HG03095 (cell line): Measurements from ENCODE around the gene CES2.
"Not testable (repeated sequence)": the region's sequence is repeated elsewhere in the genome, so short reads cannot be mapped to it uniquely, and the experiment has no call there.

Experiments used
- ATAC-seq: cut with Tn5 transposase; IDR thresholded peaks from one replicate; pipeline ENCODE4 v1.9.1; 2021; ENCODE audit warnings: moderate library complexity; ENCODE audit not compliant: unreplicated experiment

Gene CES2

DNA sequence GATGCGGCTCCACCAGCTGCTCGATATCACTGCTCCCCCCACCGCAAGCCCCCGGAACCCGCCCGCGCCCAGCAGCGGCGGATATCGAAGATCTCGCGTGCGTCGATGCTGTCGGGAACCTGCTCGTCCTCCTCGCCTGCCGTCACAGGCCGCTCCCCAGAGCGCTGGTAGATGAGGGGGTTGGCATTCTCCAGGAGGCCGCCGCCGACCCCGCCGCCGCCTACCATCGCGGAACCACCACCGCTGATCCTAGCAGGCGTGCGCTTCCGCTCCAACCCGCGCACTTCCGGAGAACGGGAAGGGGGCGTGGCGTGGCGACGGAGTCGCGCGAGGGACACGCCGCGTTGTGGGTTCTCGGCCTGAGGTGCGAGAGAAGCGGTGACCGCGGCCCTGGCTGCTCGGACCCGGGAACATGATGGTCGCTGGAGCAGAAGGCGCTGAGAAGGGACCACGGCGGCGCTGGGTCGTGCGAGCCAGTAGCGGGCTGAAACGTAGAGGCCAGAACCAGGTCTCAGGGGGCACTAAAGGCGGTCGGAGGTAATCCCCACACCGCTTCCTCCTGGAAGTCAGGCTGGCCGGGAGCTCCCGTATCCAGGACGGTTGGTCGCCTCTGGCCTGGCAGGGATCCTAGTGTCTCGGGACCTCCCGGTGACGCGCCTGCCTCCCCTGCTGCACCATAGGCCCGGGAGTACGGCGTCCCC lies 1.0 kb upstream of the CES2 start, which contains the start of gene CIAO2B:
TSS of gene CIAO2B (minus strand) at position 265 of the 701 bp plus-strand sequence. CDS start at position 227, 38 bp downstream.
- peak; percentile 72 for ATAC-seq

DNA sequence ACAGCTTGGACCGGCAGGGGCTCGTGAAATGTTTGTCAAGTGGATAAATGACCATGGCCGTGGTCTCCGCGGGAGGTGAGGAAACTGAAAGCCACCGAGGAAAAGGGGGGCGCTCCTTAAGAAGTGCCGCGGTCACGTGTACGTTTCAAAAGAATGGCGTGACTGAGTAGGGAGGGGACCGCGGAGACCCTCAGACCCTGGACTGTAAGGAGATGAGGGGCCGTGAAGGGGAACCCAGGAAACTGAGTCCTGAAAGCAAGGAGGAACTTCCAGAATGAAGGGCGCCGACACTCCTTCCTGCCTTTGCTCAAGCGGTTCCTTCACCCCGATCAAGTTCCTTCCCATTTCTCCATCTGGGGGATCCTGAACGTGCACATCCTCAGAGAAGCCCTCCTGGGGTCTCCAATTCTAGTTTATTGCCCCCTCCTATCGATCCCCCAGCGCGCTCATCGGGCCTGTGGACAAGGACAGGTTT lies 440 bp upstream of the CES2 start:
- not testable (repeated sequence) for ATAC-seq

DNA sequence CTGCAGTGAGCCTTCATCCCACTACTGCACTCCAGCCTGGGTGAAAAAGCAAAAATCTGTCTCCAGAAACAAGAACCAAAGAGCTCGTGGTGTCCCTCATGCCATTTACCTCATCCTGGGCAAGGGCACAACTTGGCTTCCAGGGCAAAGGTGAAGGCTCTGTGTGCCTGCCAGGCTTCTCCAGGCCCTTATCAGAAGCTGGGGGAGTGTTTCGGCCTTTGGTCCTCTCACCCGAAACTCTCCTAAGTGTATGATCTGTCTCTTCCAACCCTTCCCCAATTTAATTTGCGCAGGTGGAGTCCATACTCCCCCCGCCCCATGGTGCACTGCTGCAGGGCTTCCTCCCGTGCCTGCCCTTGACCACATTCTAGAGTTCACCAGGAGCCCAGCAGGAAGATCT lies 1.1 kb downstream of the CES2 start:
- ATAC-seq, result no peak

DNA sequence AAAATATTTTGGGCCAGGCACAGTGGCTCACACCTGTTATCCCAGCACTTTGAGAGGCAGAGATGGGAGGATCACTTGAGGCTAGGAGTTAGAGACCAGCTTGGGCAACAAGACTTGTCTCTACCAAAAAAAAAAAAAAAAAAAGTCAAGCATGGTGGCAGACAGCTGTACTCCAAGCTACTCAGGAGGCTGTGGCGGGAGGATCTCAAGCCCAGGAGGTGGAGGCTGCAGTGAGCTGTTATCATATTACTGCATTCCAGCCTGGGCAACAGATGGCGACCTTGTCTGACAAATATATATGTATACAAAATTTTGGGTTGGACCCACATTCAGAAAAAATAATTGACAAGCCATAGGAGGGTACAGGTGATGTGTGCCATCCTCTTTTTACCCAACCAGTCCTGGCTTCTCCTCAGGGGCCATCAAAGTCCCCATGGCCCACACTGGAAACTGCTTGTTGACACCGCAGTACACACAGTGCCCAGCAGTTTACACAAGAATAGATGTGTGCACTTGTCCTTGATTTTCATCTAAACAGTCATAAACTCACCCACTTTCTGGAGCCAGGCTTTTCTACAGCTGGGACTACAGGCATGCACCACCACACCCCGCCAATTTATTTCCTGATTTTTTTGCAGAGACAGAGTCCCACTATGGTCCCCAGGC lies 1.7 kb downstream of the CES2 start:
- ATAC-seq, result no peak

DNA sequence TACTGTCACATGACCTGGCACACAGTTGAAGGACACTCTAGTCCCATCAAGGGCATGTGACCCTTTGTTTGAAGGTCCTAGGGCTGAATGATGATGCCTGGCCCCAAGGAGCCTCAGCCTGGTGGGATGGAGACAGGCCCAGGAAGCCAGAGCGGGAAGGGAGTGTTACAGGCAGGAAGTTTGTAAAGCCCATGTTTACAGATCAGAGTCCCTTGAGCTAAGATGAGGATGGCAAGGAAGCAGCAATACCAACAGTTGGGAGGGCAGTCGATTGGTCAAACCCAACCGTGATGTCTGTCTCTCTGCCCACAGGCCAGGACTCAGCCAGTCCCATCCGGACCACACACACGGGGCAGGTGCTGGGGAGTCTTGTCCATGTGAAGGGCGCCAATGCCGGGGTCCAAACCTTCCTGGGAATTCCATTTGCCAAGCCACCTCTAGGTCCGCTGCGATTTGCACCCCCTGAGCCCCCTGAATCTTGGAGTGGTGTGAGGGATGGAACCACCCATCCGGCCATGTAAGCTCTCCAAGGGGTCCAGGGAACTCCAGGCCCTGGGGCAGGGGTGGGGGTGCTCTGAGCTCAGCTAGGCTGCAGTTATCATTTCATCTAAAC lies 2.5 kb downstream of the CES2 start:
- ATAC-seq, result no peak

DNA sequence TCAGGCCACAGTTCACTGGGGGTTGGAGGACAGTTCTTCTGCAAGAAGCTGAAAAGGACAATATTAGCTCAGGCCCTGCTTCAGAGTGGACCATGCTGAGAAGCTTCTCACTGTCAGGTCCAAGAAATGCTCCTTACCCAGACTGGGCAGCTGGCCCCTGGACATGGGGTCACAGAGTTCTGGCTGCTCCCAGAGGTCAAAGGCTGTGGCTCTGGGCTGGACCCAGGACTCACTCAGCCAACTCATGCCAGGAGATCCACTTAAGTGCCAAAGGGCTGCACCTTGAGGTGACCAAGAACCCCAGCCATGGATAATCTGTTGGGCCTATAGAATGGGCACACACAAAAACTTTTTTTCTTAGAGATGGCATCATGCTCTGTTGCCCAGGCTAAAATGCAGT lies 4.0 kb downstream of the CES2 start:
- no peak for ATAC-seq

DNA sequence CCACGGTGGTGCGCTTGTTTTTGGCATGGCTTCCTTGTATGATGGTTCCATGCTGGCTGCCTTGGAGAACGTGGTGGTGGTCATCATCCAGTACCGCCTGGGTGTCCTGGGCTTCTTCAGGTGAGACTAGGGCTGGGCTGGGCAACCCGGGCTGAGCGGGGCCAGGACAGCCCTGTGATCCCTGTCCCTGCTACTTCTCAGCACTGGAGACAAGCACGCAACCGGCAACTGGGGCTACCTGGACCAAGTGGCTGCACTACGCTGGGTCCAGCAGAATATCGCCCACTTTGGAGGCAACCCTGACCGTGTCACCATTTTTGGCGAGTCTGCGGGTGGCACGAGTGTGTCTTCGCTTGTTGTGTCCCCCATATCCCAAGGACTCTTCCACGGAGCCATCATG lies 4.9 kb downstream of the CES2 start:
- ATAC-seq, result no peak

DNA sequence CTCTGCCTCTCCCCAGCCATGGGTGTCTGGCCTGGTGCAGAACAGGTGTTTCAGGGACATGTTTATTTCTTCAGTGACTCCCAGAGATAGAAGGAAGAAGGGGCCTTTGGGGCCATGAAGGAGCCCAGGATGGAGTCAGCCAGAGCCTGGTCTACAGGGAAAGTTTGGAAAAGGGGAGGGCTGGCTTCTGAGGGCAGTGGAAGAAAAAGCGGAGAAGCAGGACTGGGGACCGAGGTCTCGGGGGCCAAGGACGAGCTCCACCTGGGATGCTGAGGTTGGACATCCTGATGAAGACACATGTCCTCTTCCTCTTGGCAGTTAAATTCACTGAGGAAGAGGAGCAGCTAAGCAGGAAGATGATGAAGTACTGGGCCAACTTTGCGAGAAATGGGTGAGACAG lies 7.7 kb downstream of the CES2 start:
- no peak for ATAC-seq

DNA sequence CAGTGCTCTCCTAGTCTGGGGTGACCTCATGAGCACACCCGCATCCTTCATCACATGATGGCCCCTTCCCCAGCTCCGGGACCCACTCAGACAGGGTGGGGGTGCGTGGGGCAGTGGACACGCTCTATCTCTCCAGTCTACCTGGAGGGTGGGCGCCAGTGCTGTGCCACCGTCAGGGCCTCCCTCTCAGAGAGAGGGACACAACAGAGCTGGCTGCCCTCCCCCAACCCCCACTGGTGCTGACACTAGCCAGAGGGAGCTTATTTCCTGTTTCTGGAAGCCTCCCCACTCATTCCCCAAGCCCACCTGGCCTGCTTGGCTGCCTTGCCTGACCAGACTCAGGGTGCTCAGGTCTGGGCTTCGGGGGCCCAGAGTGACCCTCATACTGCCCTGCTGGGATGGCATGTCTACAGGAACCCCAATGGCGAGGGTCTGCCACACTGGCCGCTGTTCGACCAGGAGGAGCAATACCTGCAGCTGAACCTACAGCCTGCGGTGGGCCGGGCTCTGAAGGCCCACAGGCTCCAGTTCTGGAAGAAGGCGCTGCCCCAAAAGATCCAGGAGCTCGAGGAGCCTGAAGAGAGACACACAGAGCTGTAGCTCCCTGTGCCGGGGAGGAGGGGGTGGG lies 8.2 kb downstream of the CES2 start:
- no peak for ATAC-seq

DNA sequence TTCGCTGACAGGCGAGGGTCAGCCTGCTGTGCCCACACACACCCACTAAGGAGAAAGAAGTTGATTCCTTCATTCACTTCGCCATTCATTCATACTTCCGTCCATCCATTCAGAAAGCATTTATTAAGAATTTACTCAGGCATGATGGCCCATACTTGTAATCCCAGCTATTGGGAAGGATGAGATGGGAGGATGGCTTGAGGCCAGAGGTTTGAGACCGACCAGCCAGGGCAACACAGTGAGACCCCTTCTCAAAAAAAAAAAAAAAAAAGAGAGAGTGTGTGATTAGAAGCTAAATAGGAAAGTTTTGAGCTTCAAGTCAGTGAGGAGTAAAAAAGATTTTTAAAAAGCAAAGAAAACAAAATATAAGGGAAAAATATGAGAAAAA lies 8.7 kb downstream of the CES2 start:
- ATAC-seq, result no peak

DNA sequence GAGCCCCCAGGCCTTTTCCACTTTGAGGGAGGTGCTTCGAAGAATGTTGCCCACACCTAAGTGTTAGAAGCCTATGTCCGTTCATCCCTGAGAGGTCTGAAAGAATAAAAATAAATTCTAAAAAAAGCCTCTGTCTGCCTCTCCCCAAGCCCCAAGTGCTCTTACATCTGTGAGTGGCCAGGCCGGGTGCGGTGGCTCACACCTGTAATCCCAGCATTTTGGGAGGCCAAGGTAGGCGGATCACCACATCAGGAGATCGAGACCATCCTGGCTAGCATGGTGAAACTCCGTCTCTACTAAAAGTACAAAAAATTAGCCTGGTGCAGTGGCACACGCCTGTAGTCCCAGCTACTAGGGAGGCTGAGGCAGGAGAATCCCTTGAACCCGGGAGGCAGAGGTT lies 9.7 kb downstream of the CES2 start:
- ATAC-seq, result not testable (repeated sequence)

DNA sequence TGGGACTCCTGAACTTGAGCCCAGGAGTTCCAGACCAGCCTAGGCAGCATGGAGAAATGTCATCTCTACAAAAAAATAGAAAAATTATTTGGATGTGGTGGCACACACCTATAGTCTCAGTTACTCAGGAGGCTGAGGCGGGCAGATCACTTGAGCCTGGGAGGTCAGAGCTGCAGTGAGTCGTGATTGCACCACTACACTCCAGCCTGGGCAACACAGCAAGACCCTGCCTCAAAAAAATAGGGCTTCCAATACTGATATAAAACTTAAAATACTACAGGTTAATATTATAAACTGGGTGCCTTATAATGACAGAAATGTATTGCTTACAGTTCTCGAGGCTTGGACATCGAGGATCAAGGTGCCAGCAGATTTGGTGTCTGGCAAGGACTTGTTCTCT lies 10.6 kb downstream of the CES2 start:
- no peak for ATAC-seq

DNA sequence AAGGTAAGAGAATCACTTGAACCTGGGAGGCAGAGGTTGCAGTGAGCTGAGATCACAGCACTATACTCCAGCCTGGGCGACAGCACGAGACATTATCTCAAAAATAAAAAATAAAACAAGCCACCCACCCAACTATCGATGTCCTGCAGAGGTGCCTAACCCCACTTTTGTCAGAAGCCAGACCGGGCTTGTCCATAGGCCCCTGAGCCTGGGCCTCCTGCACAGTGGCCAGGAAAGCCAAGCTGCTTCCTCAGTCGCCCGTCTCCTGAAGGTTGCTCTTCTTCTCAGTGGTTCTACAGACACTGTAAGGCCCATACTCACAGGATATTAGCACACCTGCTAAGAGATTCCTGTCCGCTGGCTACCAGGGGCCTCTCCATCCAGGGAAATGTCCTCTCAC lies 11.2 kb downstream of the CES2 start:
- no peak for ATAC-seq

DNA sequence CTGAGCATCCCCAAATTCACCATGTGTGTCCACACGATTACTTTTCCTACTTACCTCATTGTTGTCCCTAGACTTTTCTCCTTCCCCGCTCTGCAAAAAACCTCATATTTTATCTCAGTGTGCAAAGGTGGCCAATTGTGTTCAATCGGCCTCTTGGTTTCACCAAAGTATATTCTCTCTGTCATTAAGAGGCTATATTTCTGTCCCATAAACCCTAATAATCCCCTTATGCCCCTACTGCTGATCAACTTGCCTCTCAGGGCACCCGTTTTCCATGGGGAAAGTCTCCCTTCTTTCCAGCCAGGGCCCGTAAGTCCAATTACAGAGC lies 11.6 kb downstream of the CES2 start:
- no peak for ATAC-seq

DNA sequence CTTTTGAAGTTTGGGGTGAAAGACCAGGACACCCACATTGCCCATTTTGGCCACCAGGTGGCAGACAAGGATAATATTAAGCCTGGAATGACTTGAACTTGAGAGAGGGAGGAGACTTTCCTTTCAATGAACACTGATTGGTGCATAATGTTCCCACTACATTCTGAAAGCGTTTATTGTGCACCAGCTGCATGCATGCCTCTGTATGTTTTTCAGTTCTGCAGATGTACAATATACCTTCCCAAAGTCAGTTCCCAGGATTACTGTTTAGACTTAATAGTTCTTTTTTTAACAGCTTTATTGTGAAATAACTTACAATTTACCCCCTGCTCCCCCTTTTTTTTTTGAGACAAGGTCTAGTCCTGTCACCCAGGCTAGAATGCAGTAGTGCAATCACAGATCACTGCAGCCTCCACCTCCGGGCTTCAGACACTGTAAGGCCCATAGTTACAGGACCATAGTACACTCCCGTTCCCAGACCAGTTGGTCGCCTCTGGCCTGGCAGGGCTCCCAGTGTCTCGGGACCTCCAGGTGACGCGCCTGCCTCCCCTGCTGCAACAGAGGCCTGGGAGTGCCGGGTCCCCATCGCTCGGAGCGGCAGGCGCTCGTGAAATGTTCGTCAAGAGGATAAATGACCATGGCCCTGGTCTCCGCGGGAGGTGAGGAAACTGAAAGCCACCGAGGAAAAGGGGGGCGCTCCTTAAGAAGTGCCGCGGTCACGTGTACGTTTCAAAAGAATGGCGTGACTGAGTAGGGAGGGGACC lies 12.2 kb downstream of the CES2 start:
- peak; percentile 47 for ATAC-seq

DNA sequence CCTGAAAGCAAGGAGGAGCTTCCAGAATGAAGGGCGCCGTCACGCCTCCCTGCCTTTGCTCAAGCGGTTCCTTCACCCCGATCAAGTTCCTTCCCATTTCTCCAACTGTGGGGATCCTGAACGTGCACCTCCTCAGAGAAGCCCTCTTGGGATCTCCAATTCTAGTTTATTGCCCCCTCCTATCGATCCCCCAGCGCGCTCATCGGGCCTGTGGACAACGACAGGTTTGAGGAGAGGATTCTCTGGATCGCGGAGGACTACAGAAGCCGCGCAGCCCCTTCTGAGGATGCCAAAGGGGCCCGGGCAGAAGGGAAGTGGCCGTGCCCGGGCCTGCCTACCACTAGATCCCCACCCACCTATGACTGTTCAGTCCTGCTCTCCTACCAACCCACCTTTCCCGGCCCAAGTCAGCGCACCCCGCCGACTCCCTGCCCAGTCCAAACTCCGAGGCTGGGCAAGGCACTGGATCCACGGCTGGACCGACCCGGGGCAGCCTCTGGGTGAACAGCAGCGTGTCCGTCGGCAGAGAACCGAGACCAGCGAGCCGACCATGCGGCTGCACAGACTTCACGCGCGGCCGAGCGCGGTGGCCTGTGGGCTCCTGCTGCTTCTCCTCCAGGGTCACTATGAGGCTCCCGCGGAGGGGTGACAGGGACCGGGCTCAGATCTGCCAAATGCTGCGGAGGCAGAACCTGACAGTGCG lies 13.0 kb downstream of the CES2 start:
- no peak for ATAC-seq

DNA sequence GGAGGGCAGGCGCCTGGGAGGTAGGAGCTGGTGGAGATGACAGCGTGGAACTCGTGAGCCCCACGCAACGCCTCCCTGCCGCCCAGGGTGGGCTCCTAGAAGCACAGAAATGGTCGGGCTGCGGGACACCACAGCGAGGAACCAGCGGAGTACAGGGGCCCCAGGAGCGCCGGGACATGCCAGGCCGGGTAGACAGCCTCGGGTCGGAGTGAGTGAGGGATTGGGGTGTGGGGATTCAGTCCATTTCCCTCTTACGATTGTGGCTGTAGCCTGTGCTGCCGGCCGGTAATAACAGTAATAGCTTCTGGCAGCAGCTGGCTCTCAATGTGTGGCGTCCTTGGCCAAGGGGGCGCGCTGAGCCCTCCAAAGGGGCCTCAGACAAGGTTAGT lies 13.5 kb downstream of the CES2 start:
- ATAC-seq, result no peak

DNA sequence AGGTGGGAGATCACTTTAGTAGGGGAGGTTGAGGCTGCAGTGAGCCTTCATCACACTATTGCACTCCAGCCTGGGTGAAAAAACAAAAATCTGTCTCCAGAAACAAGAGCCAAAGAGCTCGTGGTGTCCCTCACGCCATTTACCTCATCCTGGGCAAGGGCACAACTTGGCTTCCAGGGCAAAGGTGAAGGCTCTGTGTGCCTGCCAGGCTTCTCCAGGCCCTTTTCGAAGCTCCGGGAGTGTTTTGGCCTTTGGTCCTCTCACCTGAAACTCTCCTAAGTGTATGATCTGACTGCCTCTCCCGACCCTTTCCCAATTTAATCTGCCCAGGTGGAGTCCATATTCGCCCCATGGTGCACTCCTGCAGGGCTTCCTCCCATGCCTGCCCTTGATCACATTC lies 14.2 kb downstream of the CES2 start:
- ATAC-seq, result no peak

DNA sequence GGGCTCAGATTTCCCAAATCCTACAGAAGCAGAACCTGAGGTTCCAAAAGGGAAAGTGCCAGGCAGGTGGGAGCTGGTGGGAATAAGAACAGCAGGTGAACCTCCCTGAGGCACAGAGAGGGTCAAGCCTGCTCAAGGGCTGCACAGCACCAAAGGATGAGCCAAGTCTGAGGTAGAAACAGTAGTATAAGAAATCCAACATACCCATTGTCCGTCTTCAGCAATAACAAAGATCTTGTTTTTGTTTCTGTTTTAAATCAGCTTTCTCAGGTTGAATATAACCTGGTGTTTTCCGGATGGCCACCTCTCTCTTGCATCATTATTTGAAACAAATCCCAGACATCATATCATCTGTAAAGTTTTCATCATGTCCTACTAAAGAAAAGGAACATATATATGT lies 15.1 kb downstream of the CES2 start:
- ATAC-seq, result peak; percentile 41

DNA sequence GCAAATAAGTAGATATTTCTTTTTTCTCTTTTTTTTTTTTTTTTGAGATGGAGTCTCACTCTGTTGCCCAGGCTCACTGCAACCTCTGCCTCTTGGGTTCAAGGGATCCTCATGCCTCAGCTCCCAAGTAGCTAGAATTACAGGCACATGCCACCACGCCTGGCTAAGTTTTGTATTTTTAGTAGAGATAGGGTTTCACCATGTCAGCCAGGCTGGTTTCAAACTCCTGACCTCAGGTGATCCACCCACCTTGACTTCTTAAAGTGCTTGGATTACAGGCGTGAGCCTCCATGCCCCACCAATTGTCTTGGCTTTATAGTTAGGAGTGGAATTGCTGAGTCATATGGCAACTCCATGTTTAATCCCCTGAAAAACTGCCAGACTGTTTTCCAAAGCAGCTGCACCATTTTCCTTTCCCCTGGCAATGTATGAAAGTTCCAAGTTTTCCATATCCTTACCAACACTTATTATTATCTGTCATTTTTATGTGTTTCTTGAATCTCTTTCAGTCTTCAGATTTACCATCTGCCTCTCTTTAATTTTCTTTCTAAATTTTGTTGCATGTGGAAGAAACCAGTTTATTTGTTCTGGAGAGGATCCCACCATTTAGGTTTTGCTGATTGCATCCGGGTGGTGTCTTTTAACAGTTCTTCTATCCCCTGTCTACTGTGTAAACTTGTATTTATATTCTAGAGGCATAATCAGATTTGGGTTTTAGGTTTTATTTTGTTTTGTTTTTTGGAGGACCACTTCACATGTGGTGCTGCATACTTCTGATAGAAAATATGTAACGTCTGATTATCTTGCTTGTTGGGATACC lies 15.9 kb downstream of the CES2 start:
- ATAC-seq, result no peak
